HL-60 (cell line): Measurements from ENCODE around the gene GPR82.

Experiments used
- DNase-seq, 2 experiments: peaks; one replicate each; pipeline ENCODE4 v3.0.0-alpha.2; 2010 to 2020; ENCODE audit warnings: low read depth in 1 of 2, low spot score in 1 of 2
- H3K27ac ChIP-seq: fragments of 250-450 bp; sonication (Bioruptor Pico); replicated peaks from 2 replicates; pipeline ENCODE4 v1.5.1; 2020; ENCODE audit warnings: mild to moderate bottlenecking, moderate library complexity
- H3K27me3 ChIP-seq: fragments of 250-450 bp; sonication (Bioruptor Pico); 2 replicates; pipeline ENCODE4 v1.5.1; 2021; ENCODE audit warnings: mild to moderate bottlenecking, moderate library complexity; ENCODE audit not compliant: insufficient read depth, poor library complexity, severe bottlenecking
- H3K4me3 ChIP-seq: replicated peaks from 2 replicates; pipeline ENCODE4 v1.5.1; 2011; ENCODE audit warnings: mild to moderate bottlenecking, control low read depth, low read length; ENCODE audit not compliant: insufficient read depth
- CTCF ChIP-seq: IDR thresholded peaks from one replicate; pipeline ENCODE4 v1.5.1; 2011; ENCODE audit warnings: low read length, control low read depth, inconsistent platforms; ENCODE audit not compliant: insufficient read depth
- GABPA ChIP-seq: IDR thresholded peaks from 2 replicates; pipeline ENCODE4 v1.6.1; 2012; ENCODE audit warnings: low read depth
- POLR2AphosphoS5 ChIP-seq: IDR thresholded peaks from 2 replicates; pipeline ENCODE4 v1.6.1; 2012; ENCODE audit warnings: low read depth
- REST ChIP-seq: IDR thresholded peaks from 2 replicates; pipeline ENCODE4 v1.6.1; 2012; ENCODE audit warnings: low read depth; ENCODE audit not compliant: insufficient replicate concordance
- SPI1 ChIP-seq: IDR thresholded peaks from 2 replicates; pipeline ENCODE4 v1.6.1; 2012; ENCODE audit warnings: low read depth, mild to moderate bottlenecking, borderline replicate concordance

GPR82 gene

GRCh38 chrX:41695426-41695825, 28.6 kb upstream of the GPR82 start:
- DNase-seq: no peak
- no peak for TF ChIP-seq POLR2AphosphoS5
- TF ChIP-seq CTCF: no peak
- TF ChIP-seq GABPA: no peak
- no peak for TF ChIP-seq SPI1
- TF ChIP-seq REST: no peak
- no peaks in the 10 kb centered on the region for H3K27me3 ChIP-seq
- H3K27ac ChIP-seq: no peak overlapping the region
- H3K4me3 ChIP-seq: no peak overlapping the region

- DNase-seq: no peak
- Histone ChIP-seq H3K27me3 (no peaks in the 10 kb centered on the region), H3K4me3 (no peak overlapping the region), H3K27ac (no peak overlapping the region)
- TF ChIP-seq REST (no peak), CTCF (no peak), POLR2AphosphoS5 (no peak), SPI1 (no peak), GABPA (no peak)
Observed at GRCh38 chrX:41703574-41704029, 20.4 kb upstream of the GPR82 start.

GRCh38 chrX:41705042-41705441, 18.9 kb upstream of the GPR82 start:
- Histone ChIP-seq H3K27ac (peak overlapping the region; percentile 88), H3K4me3 (no peak overlapping the region), H3K27me3 (no peaks in the 10 kb centered on the region)
- DNase-seq: no peak
- TF ChIP-seq REST (no peak), GABPA (no peak), CTCF (no peak), POLR2AphosphoS5 (no peak), SPI1 (no peak)
